Cardiac septum (tissue), 1 donor: Measurements from ENCODE around the gene SPTBN4. TPM values are rescaled to one million over a fixed set of nuclear protein-coding genes. Genes with fewer than 3 reads are reported as not detected.
"Not testable (repeated sequence)": the region's sequence is repeated elsewhere in the genome, so short reads cannot be mapped to it uniquely, and the experiment has no call there.

ENCODE experiments used
- DNase-seq: peaks from one replicate; pipeline ENCODE4 v3.0.0-alpha.2; 2020; ENCODE audit warnings: low spot score
- intact Hi-C: fragments of 100-400 bp; cut with DNase I; formaldehyde crosslinking; loops from one replicate; pipeline ENCODE4 v1.14.0; 2022
- total RNA-seq: library from RNA; stranded (reverse); fragmentation: NEBNext Ultra II Directional; extraction: Animal tissue kit (Norgen Biotek cat#: 25700); gene quantifications from one replicate; pipeline ENCODE4 v1.2.1, GENCODE V29; 2021
- donor health status: DM: no; HTN: no; CAD: no.

SPTBN4 gene
- total RNA-seq, 1 donor from 2014 or later, result 5.1 TPM

DNA sequence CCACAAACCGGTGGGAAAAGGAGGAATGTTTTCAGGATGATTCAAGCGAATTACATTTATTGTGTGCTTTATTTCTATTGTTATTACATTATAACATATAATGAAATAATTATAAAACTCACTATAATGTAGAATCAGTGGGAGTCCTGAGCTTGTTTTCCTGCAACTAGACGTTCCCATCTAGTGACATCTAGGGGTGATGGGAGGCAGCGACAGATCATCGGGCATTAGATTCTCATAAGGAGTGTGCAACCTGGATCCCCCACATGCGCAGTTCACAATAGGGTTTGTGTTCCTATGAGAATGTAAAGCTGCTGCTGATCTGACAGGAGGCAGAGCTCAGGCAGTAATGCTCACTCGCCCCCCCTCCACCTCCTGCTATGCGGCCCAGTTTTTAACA lies 54.5 kb downstream of the SPTBN4 start:
- intact Hi-C loops, result no loop called here
- no peak for DNase-seq

- intact Hi-C loops, DNase-seq: not testable (repeated sequence)
Observed at GRCh38 chr19:40521900-40522299, 55.1 kb downstream of the SPTBN4 start.

GRCh38 chr19:40523322-40524047 lies 56.7 kb downstream of the SPTBN4 start:
- intact Hi-C loops, result no loop called here
- no peak for DNase-seq

DNA sequence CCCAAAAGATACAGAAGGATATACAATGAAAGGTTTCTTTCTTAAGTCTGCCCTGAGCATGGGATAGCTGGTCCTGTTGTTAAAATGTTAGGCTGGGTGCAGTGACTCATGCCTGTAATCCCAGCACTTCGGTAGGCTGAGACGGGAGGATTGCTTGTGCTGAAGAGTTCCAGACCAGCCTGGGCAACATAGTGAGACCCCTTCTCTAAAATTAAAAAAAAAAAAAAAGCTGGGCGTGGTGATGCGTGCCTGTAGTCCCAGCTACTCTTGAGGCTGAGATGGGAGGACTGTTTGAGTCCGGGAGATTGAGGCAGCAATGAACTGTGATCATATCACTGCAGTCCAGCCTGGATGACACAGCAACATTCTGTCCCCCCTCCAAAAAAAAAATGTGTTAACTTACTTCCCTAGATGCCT lies 57.3 kb downstream of the SPTBN4 start:
- no peak for DNase-seq
- intact Hi-C loops, result no loop called here

DNA sequence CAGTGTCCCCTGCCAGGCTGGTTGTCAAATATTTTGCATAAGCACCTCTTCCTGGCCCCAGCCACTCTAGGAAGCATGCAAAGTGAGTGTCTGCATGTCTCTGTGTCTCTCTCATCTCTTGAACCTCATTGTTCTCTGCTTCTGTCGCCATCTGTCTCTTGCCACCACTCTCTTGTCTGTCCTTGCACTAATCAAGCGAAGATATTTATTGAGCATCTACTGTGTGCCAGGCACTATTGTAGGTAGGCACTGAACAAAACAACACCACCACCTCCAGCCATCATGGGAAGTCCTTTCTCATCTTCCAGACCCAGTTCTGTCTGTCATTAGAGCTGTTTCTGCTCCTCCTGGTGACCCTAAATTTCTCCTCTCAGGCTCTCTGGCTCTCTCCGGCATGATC lies 57.9 kb downstream of the SPTBN4 start:
- no peak for DNase-seq
- intact Hi-C loops, result no loop called here

DNA sequence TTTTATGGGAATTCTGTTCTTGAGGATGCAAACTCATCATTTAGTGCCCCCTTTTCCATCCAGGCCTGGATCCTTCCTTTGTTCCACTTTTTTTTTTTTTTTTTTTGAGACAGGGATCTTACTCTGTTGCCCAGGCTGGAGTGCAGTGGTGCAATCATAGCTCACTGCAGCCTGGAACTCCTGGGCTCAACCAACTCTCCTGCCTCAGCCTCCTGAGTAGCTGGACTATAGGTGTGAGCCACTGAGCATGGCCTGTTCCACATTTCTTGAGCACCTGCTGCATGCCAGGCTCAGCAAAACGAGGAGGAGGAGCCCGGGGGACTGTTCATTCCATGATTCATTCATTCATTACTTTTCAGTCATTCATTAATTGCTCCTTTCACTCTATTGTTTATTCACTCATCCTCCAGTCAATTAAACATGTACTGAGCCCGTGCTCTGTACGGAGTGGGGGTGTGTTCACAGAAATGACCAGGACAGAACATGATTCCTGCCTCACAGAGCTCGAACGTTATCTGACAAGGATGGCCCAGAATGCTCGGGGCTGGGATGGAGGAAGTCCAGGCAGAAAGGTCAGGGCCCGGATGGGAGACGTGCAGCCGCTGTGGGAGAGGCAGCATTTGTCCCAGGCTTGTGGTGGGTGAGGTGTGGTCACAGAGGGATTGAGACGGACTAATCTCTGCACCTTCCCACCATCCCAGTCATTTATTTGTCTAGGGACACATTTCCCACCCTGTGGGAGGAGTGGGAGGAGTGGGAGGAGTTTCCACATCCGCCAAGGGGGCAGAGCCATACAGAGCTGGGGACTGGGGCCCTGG lies 58.6 kb downstream of the SPTBN4 start:
- intact Hi-C loops, result no loop called here

GRCh38 chr19:40528078-40528477 lies 61.3 kb downstream of the SPTBN4 start:
- intact Hi-C loops, result loop anchor here (2.0 kb wide), 2 partner anchors 61 to 71 kb away; partner anchors contain the start of gene SPTBN4
- DNase-seq, result no peak

More for the DNA sequence above, 58.6 kb downstream of the SPTBN4 start:
- DNase-seq, result no peak

DNA sequence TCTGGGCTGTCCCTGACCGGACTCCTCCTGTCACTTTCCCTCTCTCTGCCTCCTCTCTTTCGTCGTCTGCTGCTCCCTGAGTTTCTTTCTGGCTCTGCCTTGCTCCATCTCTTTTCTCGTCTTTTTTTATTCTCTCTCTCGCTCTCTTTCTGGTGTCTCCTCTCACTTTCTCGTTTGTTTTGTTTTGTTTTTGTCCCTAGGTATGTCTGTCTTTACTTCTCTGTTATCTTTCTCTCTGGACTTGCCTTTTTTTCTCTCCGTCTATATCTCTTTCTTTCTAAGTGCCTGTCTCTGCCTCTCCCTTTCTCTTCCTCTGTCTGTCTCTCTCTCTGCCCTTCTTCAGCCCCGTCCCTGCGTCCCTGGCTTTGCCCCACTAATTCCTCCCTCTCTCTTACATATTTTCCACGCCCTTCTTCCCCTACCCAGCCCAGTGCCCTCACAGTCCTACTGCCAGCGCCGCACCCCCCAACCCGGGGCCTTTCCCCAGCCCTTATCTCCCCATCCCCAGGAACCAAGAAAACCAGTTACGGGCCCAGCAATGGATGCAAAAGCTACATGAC lies 61.8 kb downstream of the SPTBN4 start:
- DNase-seq, result no peak
- intact Hi-C loops, result loop anchor here (2.0 kb wide), 2 partner anchors 62 to 70 kb away; partner anchors contain the start of gene SPTBN4

DNA sequence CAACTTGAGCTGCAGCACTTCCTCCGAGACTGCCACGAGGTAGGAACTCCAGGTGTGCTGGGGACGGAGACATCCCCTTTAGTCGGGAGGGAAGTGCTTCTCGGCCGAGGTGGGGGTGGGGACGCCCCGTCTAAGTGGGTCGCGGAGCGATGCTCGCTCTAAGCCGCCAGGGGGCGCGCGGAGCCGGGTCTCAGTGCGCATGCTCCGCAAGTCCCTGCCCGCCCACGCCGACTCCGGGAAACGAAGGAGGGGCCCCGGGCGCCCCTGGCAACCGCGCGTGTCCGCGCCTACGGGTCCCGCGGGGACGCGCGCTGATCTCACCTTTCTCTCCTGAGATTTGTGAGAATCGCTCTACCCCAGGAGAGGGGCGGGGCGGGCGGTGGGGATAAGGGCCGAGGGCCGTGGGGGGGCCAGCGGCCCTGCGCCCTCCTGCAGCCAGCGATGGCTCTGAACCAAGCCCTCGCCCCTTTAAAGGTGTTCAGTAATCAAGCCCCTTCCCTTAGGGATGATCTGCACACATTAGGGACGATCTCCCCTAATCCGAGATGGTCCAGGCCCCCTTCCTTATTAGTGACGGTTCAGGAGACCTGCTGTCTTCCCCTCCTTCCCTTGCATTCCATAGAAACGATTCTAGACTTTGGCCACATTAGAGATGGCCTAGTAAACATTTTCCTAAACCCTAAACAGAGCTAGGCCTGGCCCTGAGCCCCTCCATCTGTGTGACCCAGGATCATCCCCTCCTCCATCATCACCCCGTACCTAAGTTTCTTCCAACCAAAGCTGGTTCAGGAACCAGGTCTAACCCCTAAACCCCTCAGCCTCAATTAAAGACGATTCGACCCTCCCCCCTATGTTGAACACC lies 62.5 kb downstream of the SPTBN4 start:
- DNase-seq, result peak; percentile 95
- intact Hi-C loops, result loop anchor here (2.0 kb wide), 2 partner anchors 63 to 69 kb away; partner anchors contain the start of gene SPTBN4

DNA sequence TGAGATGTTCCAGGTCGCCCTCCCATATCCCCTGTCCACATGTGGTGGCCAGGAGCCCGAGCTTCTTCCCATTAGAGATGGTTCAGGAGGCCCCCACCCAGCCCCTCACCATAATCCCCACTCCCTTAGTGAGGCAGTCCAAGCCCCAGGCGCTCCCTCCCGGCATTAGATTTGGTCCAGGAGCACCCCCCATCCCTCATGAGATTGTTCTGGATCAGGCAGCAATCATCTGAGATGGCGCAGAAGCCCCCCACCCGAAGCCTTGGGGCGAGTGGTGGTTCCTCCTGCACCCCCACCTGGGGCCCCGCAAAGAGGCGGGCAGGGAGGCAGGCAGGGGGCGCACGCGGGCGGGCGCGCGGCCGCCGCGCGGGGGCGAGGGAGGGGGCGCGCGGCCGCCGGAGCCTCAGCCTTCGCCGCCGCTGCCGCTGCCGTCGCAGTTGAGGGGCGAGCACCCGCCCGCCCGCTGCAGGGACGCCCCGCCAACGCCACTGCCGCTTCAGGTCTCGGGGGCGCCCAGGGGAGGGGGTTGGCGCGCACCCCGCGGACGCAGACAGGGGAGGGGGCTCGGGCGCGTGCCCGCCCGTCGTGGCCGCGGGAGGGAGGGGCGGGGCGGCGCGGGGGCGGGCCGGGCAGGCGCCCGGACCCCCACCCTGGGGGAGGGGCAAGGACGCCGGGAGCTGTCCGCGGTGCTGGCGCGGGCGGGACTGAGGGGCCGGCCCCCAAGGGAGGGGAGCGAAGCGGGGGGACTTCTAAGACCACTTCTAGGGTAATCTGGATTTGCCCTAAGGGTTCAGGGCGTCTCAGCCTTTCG lies 63.5 kb downstream of the SPTBN4 start:
- DNase-seq, result no peak
- intact Hi-C loops, result loop anchor here (5.0 kb wide), 1 partner anchor 107 kb away; no protein-coding TSS in a partner anchor

- intact Hi-C loops, result loop anchor here (5.0 kb wide), 1 partner anchor 104 kb away; no protein-coding TSS in a partner anchor
- no peak for DNase-seq
Observed at GRCh38 chr19:40533508-40533907, 66.7 kb downstream of the SPTBN4 start.

- intact Hi-C loops, result loop anchor here (5.0 kb wide), 1 partner anchor 103 kb away; no protein-coding TSS in a partner anchor
- DNase-seq, result no peak
Observed at GRCh38 chr19:40534148-40534547, 67.3 kb downstream of the SPTBN4 start.

GRCh38 chr19:40539070-40539469 lies 72.3 kb downstream of the SPTBN4 start:
- DNase-seq, result no peak
- intact Hi-C loops, result no loop called here

GRCh38 chr19:40542202-40542859 lies 75.5 kb downstream of the SPTBN4 start:
- intact Hi-C loops, result no loop called here
- DNase-seq, result no peak

- no peak for DNase-seq
- intact Hi-C loops, result no loop called here
Observed at GRCh38 chr19:40543029-40543597, 76.3 kb downstream of the SPTBN4 start.

GRCh38 chr19:40546153-40546841 lies 79.5 kb downstream of the SPTBN4 start:
- intact Hi-C loops, DNase-seq: not testable (repeated sequence)

DNA sequence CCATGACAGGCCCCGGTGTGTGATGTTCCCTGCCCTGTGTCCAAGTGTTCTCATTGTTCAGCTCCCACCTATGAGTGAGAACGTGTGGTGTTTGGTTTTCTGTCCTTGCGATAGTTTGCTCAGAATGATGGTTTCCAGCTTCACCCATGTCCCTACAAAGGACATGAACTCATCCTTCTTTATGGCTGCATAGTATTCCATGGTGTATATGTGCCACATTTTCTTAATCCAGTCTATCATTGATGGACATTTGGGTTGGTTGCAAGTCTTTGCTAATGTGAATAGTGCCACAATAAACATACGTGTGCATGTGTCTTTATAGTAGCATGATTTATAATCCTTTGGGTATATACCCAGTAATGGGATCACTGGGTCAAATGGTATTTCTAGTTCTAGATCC lies 80.4 kb downstream of the SPTBN4 start:
- intact Hi-C loops, DNase-seq: not testable (repeated sequence)
